ENCODE measurements around the gene SRP68. TPM values are rescaled to one million over a fixed set of nuclear protein-coding genes. Genes with fewer than 3 reads are reported as not detected.

Gene SRP68
- total RNA-seq, 1 experiment from 2014 or later = 90.7 TPM

GRCh38 chr17:76023900-76024237 lies 48.4 kb downstream of the SRP68 start (continued):
- TF ChIP-seq ARID4B (CRISPR knock-in tag; IDR thresholded peaks at IDR 0.05; ENCODE audit: borderline replicate concordance) (no peak), RORB (CRISPR knock-in tag; IDR thresholded peaks at IDR 0.05) (no peak)

GRCh38 chr17:76022973-76023899 lies 49.1 kb downstream of the SRP68 start:
- no peaks in the 10 kb centered on the region for H3K36me3 Mint-ChIP-seq
- no peaks in the 10 kb centered on the region for H3K9me3 Mint-ChIP-seq
- no peaks in the 10 kb centered on the region for H3K27me3 Mint-ChIP-seq (ENCODE audit: low read depth)
- no peak overlapping the region for H3K27ac Mint-ChIP-seq
- no peak for DNase-seq (ENCODE audit: low spot score)
- TF ChIP-seq GRHL2 (CRISPR knock-in tag; IDR thresholded peaks at IDR 0.05; ENCODE audit: insufficient replicate concordance, severe bottlenecking) = no peak
- no peak overlapping the region for H3K4me3 Mint-ChIP-seq
- POLR2A ChIA-PET = no interaction called here
- CTCF ChIA-PET = interaction anchor here (0.8 to 2.1 kb wide), 4 partner anchors 9 to 18 kb away, joined by 3 to 9 read pairs (median 6); no protein-coding TSS in a partner anchor
- peaks cover 4% of the 10 kb centered on the region for H3K4me1 Mint-ChIP-seq
- no peak for ATAC-seq

DNA sequence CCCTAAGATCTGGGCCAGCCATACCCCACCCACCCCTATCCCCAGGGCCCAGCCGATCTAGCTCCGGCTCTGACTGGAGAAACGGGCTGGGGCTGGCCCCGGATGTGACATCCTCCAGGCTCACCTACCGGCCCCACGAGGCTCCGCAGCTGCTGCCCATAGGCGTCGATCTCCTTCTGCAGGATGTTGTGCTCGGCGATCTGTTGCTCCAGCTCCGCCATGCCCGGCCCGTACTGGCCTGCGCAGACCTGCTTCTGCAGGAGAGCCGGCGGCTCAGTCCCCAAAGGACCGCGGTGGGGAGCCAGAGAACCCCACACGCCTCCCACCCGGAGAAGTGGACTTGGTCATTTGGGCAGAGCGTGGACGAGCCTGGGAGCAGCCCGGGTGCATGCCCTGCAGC lies 50.0 kb downstream of the SRP68 start:
- H3K9me3 Mint-ChIP-seq = no peaks in the 10 kb centered on the region
- DNase-seq (ENCODE audit: low spot score) (no peak), ATAC-seq (no peak)
- no peak overlapping the region for H3K4me3 Mint-ChIP-seq
- CTCF ChIA-PET = interaction anchor here (1.2 to 3.6 kb wide), 4 partner anchors 8 to 257 kb away, joined by 3 to 17 read pairs (median 6); partner anchors contain the start of gene CDK3
- TF ChIP-seq GABPB1 (CRISPR knock-in tag; IDR thresholded peaks at IDR 0.05) (no peak), ATF2 (CRISPR knock-in tag; IDR thresholded peaks at IDR 0.05; ENCODE audit: borderline replicate concordance, low read depth) (no peak), GRHL2 (CRISPR knock-in tag; IDR thresholded peaks at IDR 0.05; ENCODE audit: insufficient replicate concordance, severe bottlenecking) (no peak), NR2C2 (CRISPR knock-in tag; IDR thresholded peaks at IDR 0.05) (no peak), ZNF121 (CRISPR knock-in tag; IDR thresholded peaks at IDR 0.05) (no peak), E2F4 (CRISPR knock-in tag; IDR thresholded peaks at IDR 0.05; ENCODE audit: borderline replicate concordance, low read depth) (no peak), E2F1 (CRISPR knock-in tag; IDR thresholded peaks at IDR 0.05) (no peak), ZNF671 (CRISPR knock-in tag; IDR thresholded peaks at IDR 0.05) (no peak)
- TF ChIP-seq, protein P1, sequence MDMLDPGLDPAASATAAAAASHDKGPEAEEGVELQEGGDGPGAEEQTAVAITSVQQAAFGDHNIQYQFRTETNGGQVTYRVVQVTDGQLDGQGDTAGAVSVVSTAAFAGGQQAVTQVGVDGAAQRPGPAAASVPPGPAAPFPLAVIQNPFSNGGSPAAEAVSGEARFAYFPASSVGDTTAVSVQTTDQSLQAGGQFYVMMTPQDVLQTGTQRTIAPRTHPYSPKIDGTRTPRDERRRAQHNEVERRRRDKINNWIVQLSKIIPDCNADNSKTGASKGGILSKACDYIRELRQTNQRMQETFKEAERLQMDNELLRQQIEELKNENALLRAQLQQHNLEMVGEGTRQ (CRISPR knock-in tag; IDR thresholded peaks at IDR 0.05) = no peak
- TF ChIP-seq, protein P2, sequence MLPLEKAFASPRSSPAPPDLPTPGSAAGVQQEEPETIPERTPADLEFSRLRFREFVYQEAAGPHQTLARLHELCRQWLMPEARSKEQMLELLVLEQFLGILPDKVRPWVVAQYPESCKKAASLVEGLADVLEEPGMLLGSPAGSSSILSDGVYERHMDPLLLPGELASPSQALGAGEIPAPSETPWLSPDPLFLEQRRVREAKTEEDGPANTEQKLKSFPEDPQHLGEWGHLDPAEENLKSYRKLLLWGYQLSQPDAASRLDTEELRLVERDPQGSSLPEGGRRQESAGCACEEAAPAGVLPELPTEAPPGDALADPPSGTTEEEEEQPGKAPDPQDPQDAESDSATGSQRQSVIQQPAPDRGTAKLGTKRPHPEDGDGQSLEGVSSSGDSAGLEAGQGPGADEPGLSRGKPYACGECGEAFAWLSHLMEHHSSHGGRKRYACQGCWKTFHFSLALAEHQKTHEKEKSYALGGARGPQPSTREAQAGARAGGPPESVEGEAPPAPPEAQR (CRISPR knock-in tag; IDR thresholded peaks at IDR 0.05) = no peak
- TF ChIP-seq, protein P3, sequence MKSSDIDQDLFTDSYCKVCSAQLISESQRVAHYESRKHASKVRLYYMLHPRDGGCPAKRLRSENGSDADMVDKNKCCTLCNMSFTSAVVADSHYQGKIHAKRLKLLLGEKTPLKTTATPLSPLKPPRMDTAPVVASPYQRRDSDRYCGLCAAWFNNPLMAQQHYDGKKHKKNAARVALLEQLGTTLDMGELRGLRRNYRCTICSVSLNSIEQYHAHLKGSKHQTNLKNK (CRISPR knock-in tag; IDR thresholded peaks at IDR 0.05) = no peak
- no peaks in the 10 kb centered on the region for H3K27me3 Mint-ChIP-seq (ENCODE audit: low read depth)
- no peak overlapping the region for H3K27ac Mint-ChIP-seq
- H3K4me1 Mint-ChIP-seq = peaks cover under 1% of the 10 kb centered on the region; the same call in 1 of the 2 replicates
- no peaks in the 10 kb centered on the region for H3K36me3 Mint-ChIP-seq
- POLR2A ChIA-PET = no interaction called here
